PC-9 (cell line): ENCODE data around the gene OR9G1. TPM values are rescaled to one million over a fixed set of nuclear protein-coding genes. Genes with fewer than 3 reads are reported as not detected.

Experiments
- BruUV-seq: library from RNA; stranded (reverse); fragments of 400-500 nt; replicated peaks from 2 replicates; lab custom pipeline; 2021; lab: Mats Ljungman, UMichigan
- CTCF ChIA-PET: fragments of 300-600 bp; sonication (Branson Sonifier 250); formaldehyde crosslinking; loops from one replicate; lab custom pipeline; 2022; ENCODE audit warnings: antibody characterized with exemption; lab: Charles Lee
- POLR2A ChIA-PET: fragments of 300-600 bp; sonication (Branson Sonifier 250); formaldehyde crosslinking; loops from one replicate; lab custom pipeline; 2022; ENCODE audit warnings: antibody characterized with exemption; ENCODE audit not compliant: unreplicated experiment; lab: Charles Lee
- DNase-seq, 2 experiments: peaks; one replicate each; pipeline versions ENCODE4 v3.0.0 to v3.0.0-alpha.2; 2015 to 2022; ENCODE audit warnings: mixed read lengths in 1 of 2
- H2AFZ ChIP-seq: fragments of 200-600 bp; sonication (generic); 2 replicates; pipeline ENCODE4 v1.8.1; 2017; ENCODE audit warnings: antibody characterized with exemption
- H3F3A ChIP-seq: fragments of 200-600 bp; sonication (generic); 2 replicates; pipeline ENCODE4 v1.8.1; 2017; ENCODE audit warnings: antibody characterized with exemption, mild to moderate bottlenecking, low read depth; ENCODE audit not compliant: insufficient read depth
- H3K27ac ChIP-seq: fragments of 200-600 bp; sonication (generic); 2 replicates; pipeline ENCODE4 v1.6.1; 2016; ENCODE audit warnings: mixed run types
- H3K27me3 ChIP-seq: fragments of 200-600 bp; sonication (generic); 2 replicates; pipeline ENCODE4 v1.6.1; 2016; ENCODE audit warnings: low read depth, mixed run types; ENCODE audit not compliant: insufficient read depth
- H3K36me3 ChIP-seq: fragments of 200-600 bp; sonication (generic); 2 replicates; pipeline ENCODE4 v1.6.1; 2016; ENCODE audit warnings: low read depth, mixed run types
- H3K4me1 ChIP-seq: fragments of 200-600 bp; sonication (generic); replicated peaks from 2 replicates; pipeline ENCODE4 v1.6.1; 2016; ENCODE audit warnings: mixed run types; ENCODE audit not compliant: insufficient read depth
- H3K4me2 ChIP-seq: fragments of 200-600 bp; sonication (generic); 2 replicates; pipeline ENCODE4 v1.6.1; 2017; ENCODE audit warnings: mixed run types
- H3K4me3 ChIP-seq: fragments of 200-600 bp; sonication (generic); 2 replicates; pipeline ENCODE4 v1.6.1; 2016; ENCODE audit warnings: mixed run types
- H3K79me2 ChIP-seq: fragments of 200-600 bp; sonication (generic); 2 replicates; pipeline ENCODE4 v1.6.1; 2017; ENCODE audit warnings: low read depth, mixed run types
- H3K9me2 ChIP-seq: fragments of 200-600 bp; sonication (generic); 2 replicates; pipeline ENCODE4 v1.8.1; 2017; ENCODE audit warnings: mild to moderate bottlenecking; ENCODE audit not compliant: insufficient read depth
- H3K9me3 ChIP-seq: fragments of 200-600 bp; sonication (generic); 2 replicates; pipeline ENCODE4 v1.8.1; 2016; ENCODE audit warnings: low read depth; ENCODE audit not compliant: insufficient read depth
- H4K20me1 ChIP-seq: fragments of 200-600 bp; sonication (generic); 2 replicates; pipeline ENCODE4 v1.8.1; 2017; ENCODE audit not compliant: insufficient read depth
- EZH2 ChIP-seq: fragments of 200-600 bp; sonication (generic); IDR thresholded peaks from 2 replicates; pipeline ENCODE4 v1.8.0; 2017; ENCODE audit warnings: antibody characterized with exemption, low read depth
- intact Hi-C: fragments of 100-400 bp; cut with micrococcal nuclease; formaldehyde crosslinking; loops from one replicate; pipeline ENCODE4 v1.10.0; 2022; ENCODE audit not compliant: unreplicated experiment
- microRNA-seq: library from miRNA; unstranded; fragments of <30 nt; microRNA quantifications from one replicate; pipeline ENCODE4 v1.2.0, GENCODE V29; 2021; ENCODE audit warnings: borderline number of aligned reads, borderline replicate concordance
- total RNA-seq: library from RNA; stranded (reverse); gene quantifications from 2 replicates; pipeline ENCODE4 v1.2.3, GENCODE V29; 2021
- TF ChIP-seq, protein P1 (sequence below): fragments of 200-600 bp; sonication (generic); conservative IDR thresholded peaks from 2 replicates; pipeline ENCODE4 v1.6.1; 2017; ENCODE audit warnings: mixed run types, antibody characterized with exemption, mild to moderate bottlenecking, moderate library complexity

Gene OR9G1
- total RNA-seq, 1 experiment from 2014 or later: not detected

- no TSS peak for BruUV-seq
- intact Hi-C loops: no loop called here
Measured at GRCh38 chr11:56748597-56748996, 49.7 kb downstream of the OR9G1 start, which contains the start of gene OR9G4. Gene OR9G4, minus strand, starts transcription at chr11:56748697. Its CDS starts 4,931 bp downstream, at chr11:56743766.

GRCh38 chr11:56750190-56750589, 51.3 kb downstream of the OR9G1 start:
- Histone ChIP-seq H3F3A (no peaks in the 10 kb centered on the region), H3K4me1 (no peaks in the 10 kb centered on the region), H3K27me3 (peaks cover 59% of the 10 kb centered on the region), H2AFZ (no peak overlapping the region), H3K9me2 (no peaks in the 10 kb centered on the region; the same call in 1 of the 2 replicates), H3K4me3 (no peak overlapping the region), H3K27ac (no peak overlapping the region), H3K9me3 (no peaks in the 10 kb centered on the region), H3K4me2 (no peak overlapping the region), H3K36me3 (no peaks in the 10 kb centered on the region), H4K20me1 (no peaks in the 10 kb centered on the region), H3K79me2 (no peaks in the 10 kb centered on the region)
- no peak for TF ChIP-seq EZH2
- TF ChIP-seq, protein P1, sequence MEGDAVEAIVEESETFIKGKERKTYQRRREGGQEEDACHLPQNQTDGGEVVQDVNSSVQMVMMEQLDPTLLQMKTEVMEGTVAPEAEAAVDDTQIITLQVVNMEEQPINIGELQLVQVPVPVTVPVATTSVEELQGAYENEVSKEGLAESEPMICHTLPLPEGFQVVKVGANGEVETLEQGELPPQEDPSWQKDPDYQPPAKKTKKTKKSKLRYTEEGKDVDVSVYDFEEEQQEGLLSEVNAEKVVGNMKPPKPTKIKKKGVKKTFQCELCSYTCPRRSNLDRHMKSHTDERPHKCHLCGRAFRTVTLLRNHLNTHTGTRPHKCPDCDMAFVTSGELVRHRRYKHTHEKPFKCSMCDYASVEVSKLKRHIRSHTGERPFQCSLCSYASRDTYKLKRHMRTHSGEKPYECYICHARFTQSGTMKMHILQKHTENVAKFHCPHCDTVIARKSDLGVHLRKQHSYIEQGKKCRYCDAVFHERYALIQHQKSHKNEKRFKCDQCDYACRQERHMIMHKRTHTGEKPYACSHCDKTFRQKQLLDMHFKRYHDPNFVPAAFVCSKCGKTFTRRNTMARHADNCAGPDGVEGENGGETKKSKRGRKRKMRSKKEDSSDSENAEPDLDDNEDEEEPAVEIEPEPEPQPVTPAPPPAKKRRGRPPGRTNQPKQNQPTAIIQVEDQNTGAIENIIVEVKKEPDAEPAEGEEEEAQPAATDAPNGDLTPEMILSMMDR: no peak
- POLR2A ChIA-PET: no interaction called here
- BruUV-seq: no TSS peak
- CTCF ChIA-PET: no interaction called here
- DNase-seq: no peak
- intact Hi-C loops: no loop called here

More at GRCh38 chr11:56748597-56748996, 49.7 kb downstream of the OR9G1 start, which contains the start of gene OR9G4:
- TF ChIP-seq, protein P1: no peak
- no peak for TF ChIP-seq EZH2
- Histone ChIP-seq H3K9me3 (no peaks in the 10 kb centered on the region), H3K4me3 (no peak within 1 kb of the TSS), H3K36me3 (no peaks in the 10 kb centered on the region), H2AFZ (no peak within 1 kb of the TSS), H3K27ac (no peak within 1 kb of the TSS), H3F3A (no peaks in the 10 kb centered on the region), H4K20me1 (no peaks in the 10 kb centered on the region), H3K79me2 (no peaks in the 10 kb centered on the region), H3K9me2 (no peaks in the 10 kb centered on the region; the same call in 1 of the 2 replicates), H3K4me1 (no peaks in the 10 kb centered on the region), H3K27me3 (peaks cover 60% of the 10 kb centered on the region), H3K4me2 (no peak within 1 kb of the TSS)
- POLR2A ChIA-PET: no interaction called here
- CTCF ChIA-PET: no interaction called here
- DNase-seq: no peak

DNA sequence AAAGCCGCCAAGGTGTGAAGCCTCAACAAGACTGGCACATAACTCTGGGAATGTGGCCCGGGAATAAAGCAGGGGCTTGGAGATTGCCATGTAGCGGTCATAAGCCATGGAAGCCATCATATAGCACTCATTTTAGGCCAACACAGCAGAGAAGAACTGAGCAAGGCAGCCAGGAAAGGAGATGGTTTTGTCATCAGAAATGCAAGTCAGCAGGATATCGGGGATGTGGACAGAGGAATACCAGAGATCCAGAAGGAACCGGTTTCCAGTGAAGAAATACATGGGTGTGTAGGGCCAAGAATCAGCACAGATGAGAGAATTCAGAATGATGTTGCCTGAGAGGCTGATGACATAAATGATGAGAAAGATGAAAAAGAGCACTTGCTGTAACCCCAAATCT, 52.6 kb downstream of the OR9G1 start:
- no peak for DNase-seq
- TF ChIP-seq, protein P1: no peak
- TF ChIP-seq EZH2: no peak
- no peak overlapping the region for H3K4me3 ChIP-seq
- intact Hi-C loops: no loop called here
- no peaks in the 10 kb centered on the region for H3K9me3 ChIP-seq
- no peak overlapping the region for H2AFZ ChIP-seq
- peaks cover 66% of the 10 kb centered on the region for H3K27me3 ChIP-seq
- H3K4me1 ChIP-seq: no peaks in the 10 kb centered on the region
- ChIA-PET POLR2A (no interaction called here), CTCF (no interaction called here)
- H4K20me1 ChIP-seq: no peaks in the 10 kb centered on the region
- H3K36me3 ChIP-seq: no peaks in the 10 kb centered on the region
- H3K79me2 ChIP-seq: no peaks in the 10 kb centered on the region
- no peak overlapping the region for H3K27ac ChIP-seq
- no TSS peak for BruUV-seq
- H3F3A ChIP-seq: no peaks in the 10 kb centered on the region
- H3K9me2 ChIP-seq: no peaks in the 10 kb centered on the region; the same call in 1 of the 2 replicates
- H3K4me2 ChIP-seq: no peak overlapping the region

Small RNA genes lying within 50 kb of the gene (microRNA-seq; reads per million reads assigned to microRNA genes)
- not detected for gene MIR6128

Other genes with a start within 250 kb of the OR9G1 start
- gene OR5M3, start 225.7 kb upstream of the OR9G1 start, total RNA-seq: not detected in 2 replicates
- gene OR5M8, start 207.7 kb upstream of the OR9G1 start, total RNA-seq: not detected in 2 replicates
- gene OR5M11, start 155.8 kb upstream of the OR9G1 start, total RNA-seq: not detected in 2 replicates
- not detected in 2 replicates for gene OR5M10, start 121.4 kb upstream of the OR9G1 start, total RNA-seq
- not detected in 2 replicates for gene OR5M1, start 84.2 kb upstream of the OR9G1 start, total RNA-seq
- gene OR5AP2, start 56.7 kb upstream of the OR9G1 start, total RNA-seq: not detected in 2 replicates
- gene OR5AR1, start 35.4 kb upstream of the OR9G1 start, total RNA-seq: not detected in 2 replicates
- gene OR9G4, start 49.6 kb downstream of the OR9G1 start, total RNA-seq: not detected in 2 replicates